B cell (primary cell): ENCODE data around the gene POLE2. TPM values are rescaled to one million over a fixed set of nuclear protein-coding genes. Genes with fewer than 3 reads are reported as not detected.
"Not testable (repeated sequence)": the region's sequence is repeated elsewhere in the genome, so short reads cannot be mapped to it uniquely, and the experiment has no call there.

ENCODE experiments used
- ATAC-seq: fragments of 200-7000 bp; cut with Tn5 transposase; one replicate; pipeline ENCODE4 v1.10.0; 2021; ENCODE audit warnings: low read depth, mild to moderate bottlenecking, moderate number of reproducible peaks, moderate library complexity
- CTCF ChIA-PET: fragments of 350-600 bp; sonication (Branson Sonifier 250); formaldehyde crosslinking; loops from one replicate; lab custom pipeline; 2021; ENCODE audit warnings: antibody characterized with exemption, inconsistent platforms; lab: Charles Lee
- POLR2A ChIA-PET: fragments of 350-600 bp; sonication (Branson Sonifier 250); formaldehyde crosslinking; loops from one replicate; lab custom pipeline; 2021; ENCODE audit warnings: antibody characterized with exemption; lab: Charles Lee
- DNase-seq: peaks from one replicate; pipeline ENCODE4 v3.0.0; 2013
- H2AFZ ChIP-seq: 2 replicates; pipeline ENCODE4 v1.6.1; 2012; ENCODE audit warnings: mild to moderate bottlenecking, low read depth, low read length; ENCODE audit not compliant: insufficient read depth, poor library complexity, severe bottlenecking
- H3K27ac ChIP-seq, 2 donors: 1 replicate in 1 of 2; 2 replicates in 1 of 2; pipeline ENCODE4 v1.5.1; 2012 to 2013; ENCODE audit warnings: low read length in 2 of 2, mild to moderate bottlenecking in 2 of 2, moderate library complexity in 1 of 2
- H3K27me3 ChIP-seq, 4 experiments: fragments of 200-600 bp in 1 of 4; sonication (generic) in 1 of 4; replicated peaks in 1 of 4; 1 replicate in 2 of 4; 2 replicates in 2 of 4; pipeline versions ENCODE4 v1.6.1 to v1.7.0; 2013 to 2016; ENCODE audit warnings: low read length in 3 of 4, mild to moderate bottlenecking in 2 of 4, mixed read lengths in 1 of 4, moderate library complexity in 1 of 4; ENCODE audit not compliant: insufficient read depth in 4 of 4, control insufficient read depth in 3 of 4; ENCODE audit errors: control extremely low read depth in 1 of 4
- H3K36me3 ChIP-seq, 2 experiments: replicated peaks in 1 of 2; 1 replicate in 1 of 2; 2 replicates in 1 of 2; pipeline versions ENCODE4 v1.6.1 to v1.7.1; 2013; ENCODE audit warnings: low read length in 1 of 2; ENCODE audit not compliant: insufficient read depth in 2 of 2, control insufficient read depth in 1 of 2; ENCODE audit errors: control extremely low read depth in 1 of 2, extremely low read depth in 1 of 2
- H3K4me1 ChIP-seq, 2 donors: fragments of 200-600 bp in 1 of 2; sonication (generic) in 1 of 2; 1 replicate in 1 of 2; 2 replicates in 1 of 2; pipeline versions ENCODE4 v1.5.1 to v1.6.1; 2013 to 2017; ENCODE audit warnings: low read length in 2 of 2; ENCODE audit not compliant: control insufficient read depth in 2 of 2, insufficient read depth in 2 of 2
- H3K4me2 ChIP-seq: replicated peaks from 2 replicates; pipeline ENCODE3; 2012; ENCODE audit warnings: mild to moderate bottlenecking, low read depth, low read length; ENCODE audit not compliant: poor library complexity, severe bottlenecking
- H3K4me3 ChIP-seq, 5 experiments: fragments of 200-600 bp in 1 of 5; sonication (generic) in 1 of 5; 1 replicate in 3 of 5; 2 replicates in 2 of 5; pipeline versions ENCODE4 v1.5.1 to v1.7.0; 2011 to 2016; ENCODE audit warnings: low read length in 4 of 5, mild to moderate bottlenecking in 4 of 5, low read depth in 2 of 5, control low read depth in 1 of 5, moderate library complexity in 1 of 5; ENCODE audit not compliant: insufficient read depth in 1 of 5; ENCODE audit errors: control extremely low read depth in 1 of 5, extremely low read depth in 1 of 5
- H3K79me2 ChIP-seq: fragments of 200-600 bp; sonication (generic); one replicate; pipeline ENCODE4 v1.6.0; 2016; ENCODE audit warnings: low read length; ENCODE audit not compliant: control insufficient read depth, insufficient read depth
- H3K9ac ChIP-seq: fragments of 200-600 bp; sonication (generic); 2 replicates; pipeline ENCODE4 v1.6.1; 2017; ENCODE audit warnings: mild to moderate bottlenecking, low read length, moderate library complexity
- H3K9me3 ChIP-seq, 3 donors: one replicate each; pipeline versions ENCODE4 v1.6.1 to v1.7.1; 2013; ENCODE audit warnings: low read length in 2 of 3; ENCODE audit not compliant: control insufficient read depth in 2 of 3, insufficient read depth in 1 of 3; ENCODE audit errors: control extremely low read depth in 1 of 3
- H4K20me1 ChIP-seq: 2 replicates; pipeline ENCODE4 v1.6.0; 2012; ENCODE audit warnings: mild to moderate bottlenecking, low read length; ENCODE audit not compliant: insufficient read depth, control insufficient read depth, poor library complexity, severe bottlenecking
- H3K27ac Mint-ChIP-seq: one replicate; pipeline ENCODE4 v1.8.0; 2021; ENCODE audit warnings: mixed read lengths
- H3K27me3 Mint-ChIP-seq: one replicate; pipeline ENCODE4 v1.8.0; 2021; ENCODE audit warnings: mixed read lengths
- H3K4me1 Mint-ChIP-seq: one replicate; pipeline ENCODE4 v1.8.0; 2021; ENCODE audit warnings: mixed read lengths
- H3K4me3 Mint-ChIP-seq: one replicate; pipeline ENCODE4 v1.8.0; 2021; ENCODE audit warnings: mixed read lengths
- H3K9me3 Mint-ChIP-seq: one replicate; pipeline ENCODE4 v1.8.0; 2022; ENCODE audit warnings: mixed read lengths; ENCODE audit not compliant: insufficient read depth
- EZH2 ChIP-seq: IDR thresholded peaks from 2 replicates; pipeline ENCODE4 v1.6.1; 2012; ENCODE audit warnings: borderline replicate concordance, low read depth, mild to moderate bottlenecking, moderate library complexity, low read length; ENCODE audit not compliant: insufficient read depth, poor library complexity, severe bottlenecking
- WGBS: methylation state at CpG from one replicate; pipeline ENCODE4 v1.1.5; 2013; ENCODE audit warnings: missing lambda C conversion rate; ENCODE audit not compliant: insufficient coverage; 5-methylcytosine and 5-hydroxymethylcytosine counted together
- intact Hi-C: fragments of 100-400 bp; cut with micrococcal nuclease; formaldehyde crosslinking; loops from one replicate; pipeline ENCODE4 v1.10.0; 2022
- polyA plus RNA-seq: library from polyadenylated mRNA; depleted of rRNA; stranded (reverse); fragments of >200 nt; gene quantifications from 2 replicates; pipeline ENCODE4 v1.2.3, GENCODE V29; 2012
- total RNA-seq, 2 donors: library from RNA; stranded (reverse); fragments of 120-200 nt in 1 of 2; gene quantifications; 1 replicate in 1 of 2; 2 replicates in 1 of 2; pipeline versions ENCODE4 v1.2.3 to v1.2.4, GENCODE V29; 2013 to 2022
- TF ChIP-seq, protein P1 (sequence below): fragments of 200-600 bp; IDR thresholded peaks from one replicate; pipeline ENCODE4 v1.8.0; 2022; ENCODE audit warnings: antibody characterized with exemption, mild to moderate bottlenecking

Gene POLE2
- total and polyA plus RNA-seq, 2 donors (not counting 1 experiment from before 2014, with no cell fraction given): 1.4 to 2.6 TPM

DNA sequence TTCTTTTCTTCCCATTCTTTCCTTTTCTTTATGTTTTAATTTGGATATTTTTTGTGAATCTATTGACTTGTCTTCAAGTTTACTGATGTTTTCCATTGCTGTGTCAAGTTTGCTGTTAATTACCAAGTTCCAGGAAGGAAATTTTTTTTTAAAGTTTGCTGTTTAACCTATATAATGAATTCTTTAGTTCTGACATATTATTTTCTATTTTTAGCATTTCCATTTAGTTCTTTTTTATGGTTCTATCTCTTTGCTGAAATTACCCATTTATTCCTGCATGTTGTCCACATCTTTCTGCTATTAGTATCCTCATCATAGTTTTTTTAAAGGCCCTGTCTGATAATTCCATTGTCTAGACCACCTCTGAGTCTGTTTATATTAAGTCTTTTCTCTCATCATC lies 32.7 kb upstream of the POLE2 start:
- H3K4me3 Mint-ChIP-seq: no peak overlapping the region
- Histone ChIP-seq H3K79me2 (no peaks in the 10 kb centered on the region), H3K27me3 (no peaks in the 10 kb centered on the region), H3K36me3 (peaks cover 0 to 3% of the 10 kb centered on the region in 2 experiments), H3K4me1 (no peaks in the 10 kb centered on the region), H2AFZ (no peak overlapping the region), H3K4me3 (no peak overlapping the region), H3K9ac (no peak overlapping the region), H3K9me3 (peaks cover 0 to 4% (median 3%) of the 10 kb centered on the region in 3 donors), H3K27ac (no peak overlapping the region), H4K20me1 (no peaks in the 10 kb centered on the region), H3K4me2 (no peak overlapping the region)
- ATAC-seq: no peak
- H3K27me3 Mint-ChIP-seq: no peaks in the 10 kb centered on the region
- no peaks in the 10 kb centered on the region for H3K4me1 Mint-ChIP-seq
- intact Hi-C loops: no loop called here
- no peak for DNase-seq
- ChIA-PET POLR2A (no interaction called here), CTCF (no interaction called here)
- TF ChIP-seq EZH2: no peak
- TF ChIP-seq, protein P1, sequence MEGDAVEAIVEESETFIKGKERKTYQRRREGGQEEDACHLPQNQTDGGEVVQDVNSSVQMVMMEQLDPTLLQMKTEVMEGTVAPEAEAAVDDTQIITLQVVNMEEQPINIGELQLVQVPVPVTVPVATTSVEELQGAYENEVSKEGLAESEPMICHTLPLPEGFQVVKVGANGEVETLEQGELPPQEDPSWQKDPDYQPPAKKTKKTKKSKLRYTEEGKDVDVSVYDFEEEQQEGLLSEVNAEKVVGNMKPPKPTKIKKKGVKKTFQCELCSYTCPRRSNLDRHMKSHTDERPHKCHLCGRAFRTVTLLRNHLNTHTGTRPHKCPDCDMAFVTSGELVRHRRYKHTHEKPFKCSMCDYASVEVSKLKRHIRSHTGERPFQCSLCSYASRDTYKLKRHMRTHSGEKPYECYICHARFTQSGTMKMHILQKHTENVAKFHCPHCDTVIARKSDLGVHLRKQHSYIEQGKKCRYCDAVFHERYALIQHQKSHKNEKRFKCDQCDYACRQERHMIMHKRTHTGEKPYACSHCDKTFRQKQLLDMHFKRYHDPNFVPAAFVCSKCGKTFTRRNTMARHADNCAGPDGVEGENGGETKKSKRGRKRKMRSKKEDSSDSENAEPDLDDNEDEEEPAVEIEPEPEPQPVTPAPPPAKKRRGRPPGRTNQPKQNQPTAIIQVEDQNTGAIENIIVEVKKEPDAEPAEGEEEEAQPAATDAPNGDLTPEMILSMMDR: no peak
- H3K9me3 Mint-ChIP-seq: no peaks in the 10 kb centered on the region
- H3K27ac Mint-ChIP-seq: no peak overlapping the region

DNA sequence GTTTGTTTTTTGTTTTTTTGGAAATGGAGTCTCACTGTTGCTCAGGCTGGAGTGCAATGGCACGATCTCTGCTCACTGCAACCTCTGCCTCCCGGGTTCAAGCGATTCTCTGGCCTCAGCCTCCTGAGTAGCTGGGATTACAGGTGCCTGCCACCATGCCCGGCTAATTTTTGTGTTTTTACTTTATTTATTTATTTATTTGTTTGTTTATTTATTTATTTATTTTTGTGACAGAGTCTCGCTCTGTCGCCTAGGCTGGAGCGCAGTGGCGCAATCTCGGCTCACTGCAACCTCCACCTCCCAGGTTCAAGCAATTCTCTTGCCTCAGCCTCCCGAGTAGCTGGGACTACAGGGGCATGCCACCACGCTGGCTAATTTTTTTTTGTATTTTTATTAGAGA lies 23.0 kb upstream of the POLE2 start:
- H3K4me3 ChIP-seq, H3K9ac ChIP-seq, H3K27me3 Mint-ChIP-seq, H3K4me1 Mint-ChIP-seq, H3K4me3 Mint-ChIP-seq, H3K79me2 ChIP-seq, H3K9me3 ChIP-seq, H3K4me1 ChIP-seq, H3K4me2 ChIP-seq, H3K27ac ChIP-seq, H3K36me3 ChIP-seq, H2AFZ ChIP-seq, H3K27me3 ChIP-seq, H4K20me1 ChIP-seq, H3K9me3 Mint-ChIP-seq, DNase-seq, CTCF ChIA-PET, H3K27ac Mint-ChIP-seq, ATAC-seq, intact Hi-C loops: not testable (repeated sequence)
- no CpG with 5 or more reads among the region's 11 CpGs for WGBS
- POLR2A ChIA-PET: interaction anchor here (0.9 kb wide), 1 partner anchor 19 kb away, joined by 13 read pairs; no protein-coding TSS in a partner anchor

DNA sequence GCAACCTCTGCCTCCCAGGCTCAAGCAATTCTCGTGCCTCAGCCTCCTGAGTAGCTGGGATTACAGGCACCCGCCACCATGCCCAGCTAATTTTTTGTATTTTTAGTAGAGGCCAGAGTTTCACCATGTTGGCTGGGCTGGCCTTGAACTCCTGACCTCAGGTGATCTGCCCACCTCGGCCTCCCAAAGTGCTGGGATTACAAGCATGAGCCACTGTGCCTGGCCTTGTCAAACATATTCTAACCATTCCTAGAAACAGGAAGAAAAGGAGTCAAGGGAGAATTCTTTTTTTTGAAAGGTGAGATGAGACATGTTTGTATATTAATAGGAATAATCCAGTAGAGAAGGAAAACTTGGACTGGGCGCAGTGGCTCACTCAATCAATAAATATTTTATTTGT lies 16.5 kb upstream of the POLE2 start:
- ATAC-seq, H3K27me3 Mint-ChIP-seq, H3K4me2 ChIP-seq, H3K4me1 Mint-ChIP-seq, H3K9me3 ChIP-seq, H3K36me3 ChIP-seq, H4K20me1 ChIP-seq, POLR2A ChIA-PET, H3K27me3 ChIP-seq, H3K4me3 ChIP-seq, H3K27ac Mint-ChIP-seq, H3K9me3 Mint-ChIP-seq, H3K27ac ChIP-seq, DNase-seq, H3K79me2 ChIP-seq, CTCF ChIA-PET, H2AFZ ChIP-seq, H3K4me3 Mint-ChIP-seq, H3K4me1 ChIP-seq, intact Hi-C loops, H3K9ac ChIP-seq: not testable (repeated sequence)
- 94% methylated on average over 2 of the region's 4 CpGs for WGBS
